GM12878 (cell line): ENCODE results near the gene RAI2. TPM values are rescaled to one million over a fixed set of nuclear protein-coding genes. Genes with fewer than 3 reads are reported as not detected.

Source experiments
- ATAC-seq: fragments of 200-7000 bp; cut with Tn5 transposase; 3 replicates; pipeline ENCODE4 v1.9.1; 2020; ENCODE audit warnings: mild to moderate bottlenecking, moderate library complexity
- Bru-seq: library from RNA; stranded (reverse); fragments of 400-500 nt; gene quantifications from one replicate; lab custom pipeline; 2021; lab: Mats Ljungman, UMichigan
- BruChase-seq, 2 experiments: library from RNA; stranded (reverse); fragments of 400-500 nt; gene quantifications; one replicate each; lab custom pipeline; 2021; lab: Mats Ljungman, UMichigan
- BruUV-seq: library from RNA; stranded (reverse); fragments of 400-500 nt; replicated peaks from 2 replicates; lab custom pipeline; 2021; lab: Mats Ljungman, UMichigan
- CTCF ChIA-PET: fragments of 300-600 bp; sonication (Branson Sonifier 250); formaldehyde crosslinking; extraction: SDS; loops from one replicate; lab custom pipeline; 2021; ENCODE audit warnings: inconsistent platforms; lab: Yijun Ruan, JAX
- POLR2A ChIA-PET: fragments of 350-600 bp; formaldehyde crosslinking; extraction: SDS; loops from one replicate; lab custom pipeline; 2021; ENCODE audit warnings: inconsistent platforms; lab: Charles Lee
- RAD21 ChIA-PET: fragments of 300-600 bp; sonication (Branson Sonifier 250); formaldehyde crosslinking; loops from one replicate; lab custom pipeline; 2023; ENCODE audit warnings: antibody characterized with exemption; ENCODE audit not compliant: unreplicated experiment; lab: Charles Lee
- SMC1A ChIA-PET: fragments of 300-600 bp; sonication (Branson Sonifier 250); formaldehyde crosslinking; loops from one replicate; lab custom pipeline; 2023; ENCODE audit not compliant: unreplicated experiment, uncharacterized antibody; lab: Charles Lee
- DNase-seq: peaks from one replicate; pipeline ENCODE4 v3.0.0-alpha.2; 2011; ENCODE audit warnings: low read depth, low spot score
- FAIRE-seq: peaks from 3 replicates; lab custom pipeline; 2011; peaks lifted over from hg19 to GRCh38; lab: Jason Lieb, UNC
- H2AFZ ChIP-seq: 2 replicates; pipeline ENCODE4 v1.6.0; 2011; ENCODE audit warnings: low read depth, low read length, control low read depth; ENCODE audit not compliant: control insufficient read depth
- H3K27ac ChIP-seq: 2 replicates; pipeline ENCODE4 v1.5.1; 2011; ENCODE audit warnings: control low read depth; ENCODE audit not compliant: control insufficient read depth, insufficient read depth
- H3K27me3 ChIP-seq, 2 experiments: replicated peaks in 1 of 2; 2 replicates each; pipeline versions ENCODE4 v1.6.0 to v1.6.1; 2011; ENCODE audit warnings: low read length in 1 of 2; ENCODE audit not compliant: control insufficient read depth in 2 of 2, insufficient read depth in 2 of 2
- H3K36me3 ChIP-seq, 2 experiments: 2 replicates each; pipeline ENCODE4 v1.5.1; 2011; ENCODE audit warnings: low read length in 1 of 2; ENCODE audit not compliant: control insufficient read depth in 2 of 2, insufficient read depth in 2 of 2
- H3K4me1 ChIP-seq: 2 replicates; pipeline ENCODE4 v1.6.1; 2011; ENCODE audit warnings: mild to moderate bottlenecking, low read length, moderate library complexity, mixed read lengths; ENCODE audit not compliant: control insufficient read depth, insufficient read depth
- H3K4me2 ChIP-seq: 2 replicates; pipeline ENCODE4 v1.6.0; 2011; ENCODE audit warnings: control low read depth; ENCODE audit not compliant: control insufficient read depth, insufficient read depth
- H3K4me3 ChIP-seq: fragments of 200-600 bp; sonication (generic); 2 replicates; pipeline ENCODE4 v1.5.1; 2016
- H3K79me2 ChIP-seq: 2 replicates; pipeline ENCODE4 v1.6.0; 2011; ENCODE audit warnings: low read length; ENCODE audit not compliant: control insufficient read depth, insufficient read depth
- H3K9ac ChIP-seq: 2 replicates; pipeline ENCODE4 v1.8.0; 2011; ENCODE audit warnings: low read length, control low read depth, mixed read lengths; ENCODE audit not compliant: control insufficient read depth, insufficient read depth
- H3K9me3 ChIP-seq: replicated peaks from 3 replicates; pipeline ENCODE4 v1.5.1; 2011; ENCODE audit warnings: mild to moderate bottlenecking, low read length; ENCODE audit not compliant: control insufficient read depth, insufficient read depth
- H4K20me1 ChIP-seq: 2 replicates; pipeline ENCODE4 v1.6.0; 2011; ENCODE audit not compliant: control insufficient read depth, insufficient read depth
- CHD4 ChIP-seq: fragments of 200-600 bp; sonication (generic); IDR thresholded peaks from 2 replicates; pipeline ENCODE4 v1.6.1; 2016; ENCODE audit warnings: mild to moderate bottlenecking
- HCFC1 ChIP-seq: fragments of 150-350 bp; IDR thresholded peaks from 2 replicates; pipeline ENCODE4 v1.6.1; 2014; ENCODE audit warnings: low read length
- IRF4 ChIP-seq: IDR thresholded peaks from 2 replicates; pipeline ENCODE4 v1.6.1; 2011; ENCODE audit warnings: low read depth, low read length
- IRF5 ChIP-seq: fragments of 450-650 bp; IDR thresholded peaks from 2 replicates; pipeline ENCODE4 v1.6.1; 2017; ENCODE audit warnings: borderline replicate concordance
- RAD51 ChIP-seq: fragments of 450-650 bp; IDR thresholded peaks from 2 replicates; pipeline ENCODE4 v1.6.1; 2016; ENCODE audit warnings: moderate library complexity, mild to moderate bottlenecking, inconsistent platforms
- RBBP5 ChIP-seq: fragments of 200-600 bp; sonication (generic); conservative IDR thresholded peaks from 2 replicates; pipeline ENCODE4 v1.6.1; 2016
- RCOR1 ChIP-seq: conservative IDR thresholded peaks from 2 replicates; pipeline ENCODE4 v1.6.1; 2012; ENCODE audit warnings: low read depth, low read length, improper control_type of control experiment
- TCF7 ChIP-seq: IDR thresholded peaks from 2 replicates; pipeline ENCODE4 v1.6.1; 2014; ENCODE audit warnings: antibody characterized with exemption, borderline replicate concordance
- WGBS: methylation state at CpG from one replicate; pipeline ENCODE4 v1.1.6; 2016; ENCODE audit warnings: low lambda C conversion rate; ENCODE audit not compliant: insufficient replicate concordance, insufficient coverage; ENCODE audit errors: missing lambda C conversion rate; 5-methylcytosine and 5-hydroxymethylcytosine counted together
- in situ Hi-C: fragments of 300-500 bp; cut with MboI; formaldehyde crosslinking; loops from 9 replicates; pipeline ENCODE4 v1.14.3; 2018; ENCODE audit warnings: mixed read lengths
- intact Hi-C: fragments of 100-400 bp; cut with micrococcal nuclease; formaldehyde crosslinking; loops from one replicate; pipeline ENCODE4 v1.14.2; 2022; ENCODE audit not compliant: unreplicated experiment
- long read RNA-seq, 2 experiments: library from polyadenylated mRNA; unstranded; transcript quantifications; one replicate each; pipeline ENCODE4 v2.0.0, GENCODE V29; 2019 to 2020
- polyA minus RNA-seq, 3 experiments: library from RNA; depleted of rRNA, polyadenylated mRNA; stranded (reverse); fragments of >200 nt; gene quantifications; 2 replicates each; pipeline ENCODE4 v1.2.3, GENCODE V29; 2011
- polyA plus RNA-seq, 11 experiments: library from polyadenylated mRNA; depleted of rRNA in 4 of 11; unstranded in 6 of 11; stranded (reverse) in 5 of 11; fragments of >200 nt; fragmentation: Nextera tagmentation in 4 of 11; fragmentation: Illumina TruSeq in 1 of 11; extraction: Ambion mirVana in 4 of 11; extraction: Trizol in 1 of 11; gene quantifications; 1 replicate in 1 of 11; 2 replicates in 10 of 11; pipeline versions ENCODE4 v1.2.1 to v1.2.3, GENCODE V29; 2011 to 2016; ENCODE audit warnings: inconsistent platforms in 2 of 11, missing spikeins in 2 of 11, low read depth in 1 of 11
- total RNA-seq, 4 experiments: library from RNA; depleted of rRNA in 3 of 4; stranded (reverse); fragments of >200 nt in 3 of 4; fragmentation: Illumina TruSeq in 1 of 4; extraction: Trizol in 1 of 4; gene quantifications; 2 replicates each; pipeline versions ENCODE4 v1.2.1 to v1.2.3, GENCODE V29; 2013 to 2021
- TF ChIP-seq, protein P1 (sequence below): fragments of 450-650 bp; IDR thresholded peaks from 2 replicates; pipeline ENCODE4 v1.6.1; 2017; ENCODE audit warnings: mild to moderate bottlenecking, moderate library complexity
- TF ChIP-seq, protein P2 (sequence below): fragments of 450-650 bp; conservative IDR thresholded peaks from 2 replicates; pipeline ENCODE4 v1.6.1; 2017; ENCODE audit warnings: mild to moderate bottlenecking, moderate library complexity

Gene RAI2
- total RNA-seq (2013; cell fraction: nucleolus; rRNA removed), result not detected in 2 replicates
- total RNA-seq (2014; rRNA removed), result not detected in 2 replicates
- total RNA-seq (2014; rRNA removed; fragmentation: Illumina TruSeq; extraction: Trizol), result not detected in 2 replicates
- not detected in 2 replicates for total RNA-seq (2021)
- polyA plus RNA-seq (2011; ENCODE audit: low read depth), result not detected
- polyA plus RNA-seq (2011; rRNA removed), result not detected in 2 replicates
- not detected in 2 replicates for polyA plus RNA-seq (2011; cell fraction: cytosol; rRNA removed)
- polyA plus RNA-seq (2011; cell fraction: nucleus; rRNA removed), result not detected in 2 replicates
- not detected in 2 replicates for polyA plus RNA-seq (2012)
- not detected in 2 replicates for polyA plus RNA-seq (2014; fragmentation: Illumina TruSeq; extraction: Trizol)
- not detected for polyA plus RNA-seq (2014; fragmentation: Nextera tagmentation; extraction: Ambion mirVana)
- not detected in 2 replicates for polyA plus RNA-seq (2014; rRNA removed)
- polyA plus RNA-seq (2016; fragmentation: Nextera tagmentation; extraction: Ambion mirVana), result not detected
- polyA minus RNA-seq (2011; rRNA and poly(A)+ RNA removed), result not detected in 2 replicates
- not detected in 2 replicates for polyA minus RNA-seq (2011; cell fraction: cytosol; rRNA and poly(A)+ RNA removed)
- not detected in 2 replicates for polyA minus RNA-seq (2011; cell fraction: nucleus; rRNA and poly(A)+ RNA removed)
- Bru-seq, nascent RNA, result not detected
- not detected for BruChase-seq, experiment 1, labeled RNA remaining after a 6-hour chase
- not detected for BruChase-seq, experiment 2, labeled RNA remaining after a 2-hour chase
- long read RNA-seq, experiment 1, result 0 reads
- long read RNA-seq, experiment 2, result 0 reads

DNA sequence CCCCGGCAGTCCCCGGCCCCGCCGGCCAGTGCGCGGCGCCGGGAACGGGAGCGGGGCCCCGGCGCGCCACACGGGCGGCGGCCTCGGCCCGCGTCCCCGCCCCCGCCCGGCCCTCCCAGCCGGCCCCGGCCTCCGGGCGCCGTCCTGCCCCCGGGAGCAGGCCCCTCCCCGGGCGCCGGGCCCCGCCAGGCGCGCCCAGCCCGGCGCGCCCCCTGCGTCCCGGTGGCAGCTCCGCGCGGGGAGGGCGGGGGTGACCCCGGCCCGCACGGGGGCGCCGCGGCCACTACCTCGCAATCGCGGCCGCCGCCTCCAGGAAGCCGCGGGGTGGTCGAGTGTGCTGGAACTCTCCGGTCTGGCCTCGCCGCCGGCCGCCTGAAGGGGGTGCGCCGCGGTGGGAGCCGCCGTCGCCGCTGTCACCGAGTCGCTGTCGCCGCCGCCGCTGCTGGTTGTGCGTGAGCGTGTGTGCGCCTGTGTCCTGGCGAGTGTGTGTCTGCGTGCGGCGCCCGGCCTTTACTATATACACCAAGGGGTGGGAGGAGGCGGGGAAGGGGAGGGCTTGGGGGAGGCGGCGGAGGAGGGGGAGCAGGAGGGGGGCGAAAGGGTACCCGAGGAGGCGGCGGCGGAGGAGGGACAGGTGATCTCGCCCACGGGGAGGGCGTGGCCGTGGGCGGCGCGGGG, at the start of gene RAI2:
TSS of gene RAI2 (minus strand) at position 488 of the 678 bp plus-strand sequence. CDS start 59,288 bp downstream, outside the sequence.
- POLR2A ChIA-PET, result interaction anchor here (0.5 kb wide), 1 partner anchor 149 kb away, joined by 4 read pairs; no protein-coding TSS in a partner anchor
- H3K9me3 ChIP-seq, result no peaks in the 10 kb centered on the region
- BruUV-seq, result no TSS peak
- ATAC-seq (no peak), DNase-seq (no peak), FAIRE-seq (no peak)
- in situ Hi-C loops, result no loop called here
- no peaks in the 10 kb centered on the region for H3K79me2 ChIP-seq
- SMC1A ChIA-PET, result no interaction called here
- no peak within 1 kb of the TSS for H2AFZ ChIP-seq
- CTCF ChIA-PET, result no interaction called here
- RAD21 ChIA-PET, result no interaction called here
- intact Hi-C loops, result no loop called here
- H3K27me3 ChIP-seq, result no peaks in the 10 kb centered on the region; a peak in 2 of 4 replicates
- H3K4me1 ChIP-seq, result no peaks in the 10 kb centered on the region
- no peak within 1 kb of the TSS for H3K27ac ChIP-seq
- no peak within 1 kb of the TSS for H3K4me2 ChIP-seq
- WGBS, result 83% methylated on average over 25 of the region's 98 CpGs
- no peaks in the 10 kb centered on the region for H4K20me1 ChIP-seq
- no peak within 1 kb of the TSS for H3K4me3 ChIP-seq
- H3K36me3 ChIP-seq, result no peaks in the 10 kb centered on the region
- H3K9ac ChIP-seq, result no peak within 1 kb of the TSS
- TF ChIP-seq CHD4, result no peak
- no peak for TF ChIP-seq IRF4
- TF ChIP-seq RBBP5, result no peak
- no peak for TF ChIP-seq HCFC1
- TF ChIP-seq, protein P1, sequence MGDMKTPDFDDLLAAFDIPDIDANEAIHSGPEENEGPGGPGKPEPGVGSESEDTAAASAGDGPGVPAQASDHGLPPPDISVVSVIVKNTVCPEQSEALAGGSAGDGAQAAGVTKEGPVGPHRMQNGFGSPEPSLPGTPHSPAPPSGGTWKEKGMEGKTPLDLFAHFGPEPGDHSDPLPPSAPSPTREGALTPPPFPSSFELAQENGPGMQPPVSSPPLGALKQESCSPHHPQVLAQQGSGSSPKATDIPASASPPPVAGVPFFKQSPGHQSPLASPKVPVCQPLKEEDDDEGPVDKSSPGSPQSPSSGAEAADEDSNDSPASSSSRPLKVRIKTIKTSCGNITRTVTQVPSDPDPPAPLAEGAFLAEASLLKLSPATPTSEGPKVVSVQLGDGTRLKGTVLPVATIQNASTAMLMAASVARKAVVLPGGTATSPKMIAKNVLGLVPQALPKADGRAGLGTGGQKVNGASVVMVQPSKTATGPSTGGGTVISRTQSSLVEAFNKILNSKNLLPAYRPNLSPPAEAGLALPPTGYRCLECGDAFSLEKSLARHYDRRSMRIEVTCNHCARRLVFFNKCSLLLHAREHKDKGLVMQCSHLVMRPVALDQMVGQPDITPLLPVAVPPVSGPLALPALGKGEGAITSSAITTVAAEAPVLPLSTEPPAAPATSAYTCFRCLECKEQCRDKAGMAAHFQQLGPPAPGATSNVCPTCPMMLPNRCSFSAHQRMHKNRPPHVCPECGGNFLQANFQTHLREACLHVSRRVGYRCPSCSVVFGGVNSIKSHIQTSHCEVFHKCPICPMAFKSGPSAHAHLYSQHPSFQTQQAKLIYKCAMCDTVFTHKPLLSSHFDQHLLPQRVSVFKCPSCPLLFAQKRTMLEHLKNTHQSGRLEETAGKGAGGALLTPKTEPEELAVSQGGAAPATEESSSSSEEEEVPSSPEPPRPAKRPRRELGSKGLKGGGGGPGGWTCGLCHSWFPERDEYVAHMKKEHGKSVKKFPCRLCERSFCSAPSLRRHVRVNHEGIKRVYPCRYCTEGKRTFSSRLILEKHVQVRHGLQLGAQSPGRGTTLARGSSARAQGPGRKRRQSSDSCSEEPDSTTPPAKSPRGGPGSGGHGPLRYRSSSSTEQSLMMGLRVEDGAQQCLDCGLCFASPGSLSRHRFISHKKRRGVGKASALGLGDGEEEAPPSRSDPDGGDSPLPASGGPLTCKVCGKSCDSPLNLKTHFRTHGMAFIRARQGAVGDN, result no peak
- no peak for TF ChIP-seq RAD51
- TF ChIP-seq, protein P2, sequence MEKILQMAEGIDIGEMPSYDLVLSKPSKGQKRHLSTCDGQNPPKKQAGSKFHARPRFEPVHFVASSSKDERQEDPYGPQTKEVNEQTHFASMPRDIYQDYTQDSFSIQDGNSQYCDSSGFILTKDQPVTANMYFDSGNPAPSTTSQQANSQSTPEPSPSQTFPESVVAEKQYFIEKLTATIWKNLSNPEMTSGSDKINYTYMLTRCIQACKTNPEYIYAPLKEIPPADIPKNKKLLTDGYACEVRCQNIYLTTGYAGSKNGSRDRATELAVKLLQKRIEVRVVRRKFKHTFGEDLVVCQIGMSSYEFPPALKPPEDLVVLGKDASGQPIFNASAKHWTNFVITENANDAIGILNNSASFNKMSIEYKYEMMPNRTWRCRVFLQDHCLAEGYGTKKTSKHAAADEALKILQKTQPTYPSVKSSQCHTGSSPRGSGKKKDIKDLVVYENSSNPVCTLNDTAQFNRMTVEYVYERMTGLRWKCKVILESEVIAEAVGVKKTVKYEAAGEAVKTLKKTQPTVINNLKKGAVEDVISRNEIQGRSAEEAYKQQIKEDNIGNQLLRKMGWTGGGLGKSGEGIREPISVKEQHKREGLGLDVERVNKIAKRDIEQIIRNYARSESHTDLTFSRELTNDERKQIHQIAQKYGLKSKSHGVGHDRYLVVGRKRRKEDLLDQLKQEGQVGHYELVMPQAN, result no peak
- no peak for TF ChIP-seq TCF7
- no peak for TF ChIP-seq RCOR1
- TF ChIP-seq IRF5, result no peak
